HepG2 (cell line): ENCODE results near the gene CAMSAP2. TPM values are rescaled to one million over a fixed set of nuclear protein-coding genes. Genes with fewer than 3 reads are reported as not detected.

Experiments used
- ASH2L ChIP-seq: fragments of 300-600, 200-600 bp; sonication (generic); IDR thresholded peaks from 2 replicates; pipeline ENCODE4 v1.7.0; 2017; ENCODE audit warnings: low read depth, mild to moderate bottlenecking, moderate library complexity, mixed read lengths, low read length; ENCODE audit not compliant: insufficient read length
- CHD4 ChIP-seq: fragments of 200-600 bp; sonication (generic); IDR thresholded peaks from 2 replicates; pipeline ENCODE4 v1.7.0; 2017; ENCODE audit warnings: mild to moderate bottlenecking, low read length, borderline replicate concordance
- GABPB1 ChIP-seq: IDR thresholded peaks from 2 replicates; pipeline ENCODE4 v1.6.1; 2016; ENCODE audit warnings: mild to moderate bottlenecking, missing genetic modification reagents, moderate library complexity, missing compliant biosample characterization
- HIVEP1 ChIP-seq: sonication (generic); formaldehyde crosslinking; IDR thresholded peaks from 2 replicates; pipeline ENCODE4 v1.4.0; 2020; ENCODE audit warnings: mild to moderate bottlenecking, missing genetic modification reagents
- ISL2 ChIP-seq: sonication (generic); formaldehyde crosslinking; IDR thresholded peaks from 2 replicates; pipeline ENCODE4 v1.5.0; 2020; ENCODE audit warnings: missing genetic modification reagents
- MEF2D ChIP-seq: sonication (generic); formaldehyde crosslinking; IDR thresholded peaks from 2 replicates; pipeline ENCODE4 v1.5.1; 2020; ENCODE audit warnings: mild to moderate bottlenecking, missing genetic modification reagents
- MYC ChIP-seq: sonication (generic); formaldehyde crosslinking; IDR thresholded peaks from 2 replicates; pipeline ENCODE4 v1.9.0; 2021; ENCODE audit warnings: missing genetic modification reagents, borderline replicate concordance
- NBN ChIP-seq: fragments of 450-650 bp; conservative IDR thresholded peaks from 2 replicates; pipeline ENCODE4 v1.6.1; 2017
- REL ChIP-seq: sonication (generic); formaldehyde crosslinking; conservative IDR thresholded peaks from 2 replicates; pipeline ENCODE4 v1.8.0; 2022; ENCODE audit warnings: mild to moderate bottlenecking, missing genetic modification reagents, moderate library complexity
- RXRB ChIP-seq: IDR thresholded peaks from 2 replicates; pipeline ENCODE4 v1.6.1; 2016; ENCODE audit warnings: borderline replicate concordance, missing genetic modification reagents, missing compliant biosample characterization
- SMARCE1 ChIP-seq: fragments of 450-650 bp; IDR thresholded peaks from 2 replicates; pipeline ENCODE4 v1.6.1; 2017; ENCODE audit warnings: borderline replicate concordance
- TMF1 ChIP-seq: sonication (generic); formaldehyde crosslinking; IDR thresholded peaks from 2 replicates; pipeline ENCODE4 v1.8.1; 2022; ENCODE audit warnings: low read depth, missing genetic modification reagents
- TSC22D2 ChIP-seq: sonication (generic); formaldehyde crosslinking; IDR thresholded peaks from 2 replicates; pipeline ENCODE4 v1.5.1; 2020; ENCODE audit warnings: missing genetic modification reagents, mild to moderate bottlenecking, borderline replicate concordance
- YY1 ChIP-seq: IDR thresholded peaks from 2 replicates; pipeline ENCODE4 v1.6.1; 2011; ENCODE audit warnings: low read length, low read depth, moderate library complexity, mild to moderate bottlenecking; ENCODE audit not compliant: insufficient read depth, insufficient replicate concordance
- ZFY ChIP-seq: sonication (generic); formaldehyde crosslinking; IDR thresholded peaks from 2 replicates; pipeline ENCODE4 v1.4.0; 2020; ENCODE audit warnings: missing genetic modification reagents
- ZNF331 ChIP-seq: sonication (generic); formaldehyde crosslinking; IDR thresholded peaks from 2 replicates; pipeline ENCODE4 v1.4.0; 2020; ENCODE audit warnings: missing genetic modification reagents
- ZNF333 ChIP-seq: sonication (generic); formaldehyde crosslinking; IDR thresholded peaks from 2 replicates; pipeline ENCODE4 v1.4.0; 2020; ENCODE audit warnings: mild to moderate bottlenecking, missing genetic modification reagents, borderline replicate concordance
- ZNF549 ChIP-seq: sonication (generic); formaldehyde crosslinking; IDR thresholded peaks from 2 replicates; pipeline ENCODE4 v1.5.0; 2020; ENCODE audit warnings: missing genetic modification reagents
- ZNF652 ChIP-seq: IDR thresholded peaks from 2 replicates; pipeline ENCODE4 v1.6.1; 2016; ENCODE audit warnings: low read depth, borderline replicate concordance
- ZNF792 ChIP-seq: IDR thresholded peaks from 2 replicates; pipeline ENCODE4 v1.6.1; 2016
- ZSCAN21 ChIP-seq: sonication (generic); formaldehyde crosslinking; IDR thresholded peaks from 2 replicates; pipeline ENCODE4 v1.8.0; 2022; ENCODE audit warnings: mild to moderate bottlenecking, missing genetic modification reagents, moderate library complexity, borderline replicate concordance
- ZSCAN25 ChIP-seq: sonication (generic); formaldehyde crosslinking; IDR thresholded peaks from 2 replicates; pipeline ENCODE4 v1.8.0; 2022; ENCODE audit warnings: mild to moderate bottlenecking, missing genetic modification reagents
- ZSCAN29 ChIP-seq: sonication (generic); formaldehyde crosslinking; conservative IDR thresholded peaks from 2 replicates; pipeline ENCODE4 v1.4.0; 2020; ENCODE audit warnings: mild to moderate bottlenecking, missing genetic modification reagents
- polyA plus RNA-seq, 8 experiments: library from polyadenylated mRNA; depleted of rRNA in 3 of 8; stranded (reverse) in 7 of 8; unstranded in 1 of 8; fragments of >200 nt; fragmentation: Illumina TruSeq in 4 of 8; extraction: Trizol in 4 of 8; gene quantifications; 2 replicates each; pipeline versions ENCODE4 v1.2.1 to v1.2.3, GENCODE V29; 2011 to 2016; ENCODE audit warnings: low read depth in 4 of 8, missing spikeins in 1 of 8, mixed read lengths in 1 of 8; ENCODE audit not compliant: insufficient read depth in 1 of 8
- total RNA-seq, 5 experiments: library from RNA; depleted of rRNA; stranded (reverse); fragments of >200 nt; fragmentation: Illumina TruSeq; extraction: Trizol; gene quantifications; 2 replicates each; pipeline ENCODE4 v1.2.3, GENCODE V29; 2016; ENCODE audit warnings: low read depth in 1 of 5
- TF ChIP-seq, protein P1 (sequence below), 2 experiments: sonication (generic) in 1 of 2; formaldehyde crosslinking in 1 of 2; IDR thresholded peaks; 2 replicates each; pipeline versions ENCODE4 v1.6.1 to v1.9.0; 2014 to 2022; ENCODE audit warnings: antibody characterized with exemption in 1 of 2, borderline replicate concordance in 1 of 2, inconsistent platforms in 1 of 2, low read depth in 1 of 2, missing genetic modification reagents in 1 of 2
- TF ChIP-seq, protein P2 (sequence below): sonication (generic); formaldehyde crosslinking; IDR thresholded peaks from 2 replicates; pipeline ENCODE4 v1.5.0; 2020; ENCODE audit warnings: missing genetic modification reagents

CAMSAP2 gene
- total and polyA plus RNA-seq, 2 of the 13 experiments (the other 11 are each of a cell fraction or from before 2014, with no cell fraction given) = 3.4 to 8.2 TPM

DNA sequence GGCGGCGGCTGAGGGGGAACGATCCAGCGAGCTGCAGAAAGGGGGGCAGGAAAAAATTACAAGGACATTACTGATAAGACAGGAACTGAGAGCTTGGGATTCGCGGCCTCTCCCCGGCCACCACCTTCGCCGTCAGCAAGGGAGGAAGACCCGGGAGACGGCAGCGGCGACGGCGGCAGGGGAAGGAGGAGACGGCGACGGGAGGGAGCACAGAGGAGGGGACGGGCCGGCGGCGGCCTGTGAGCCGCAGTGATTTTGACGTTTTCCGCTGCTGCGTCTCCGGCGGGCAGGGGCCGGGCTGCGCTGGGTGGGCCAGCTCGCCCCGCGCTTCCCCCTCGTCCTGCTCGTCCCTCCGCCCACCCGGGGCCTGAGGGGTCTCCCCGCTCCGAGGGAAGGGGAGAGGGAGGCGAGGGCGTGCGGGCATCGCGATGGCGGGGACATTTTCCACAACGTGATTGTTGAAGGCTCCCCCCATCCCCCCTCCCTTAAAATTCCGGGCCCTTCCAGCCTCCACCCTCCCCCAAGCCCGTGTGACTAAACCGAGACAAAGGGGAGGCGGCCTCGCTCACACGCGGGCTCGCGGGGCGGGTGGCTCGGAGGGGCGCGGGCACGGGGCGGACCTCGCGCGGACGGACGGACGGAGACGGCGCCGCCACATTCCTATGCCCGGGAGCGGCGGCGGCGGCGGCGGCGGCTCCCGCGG, 407 bp downstream of the CAMSAP2 start (continued):
- TF ChIP-seq, protein P1, sequence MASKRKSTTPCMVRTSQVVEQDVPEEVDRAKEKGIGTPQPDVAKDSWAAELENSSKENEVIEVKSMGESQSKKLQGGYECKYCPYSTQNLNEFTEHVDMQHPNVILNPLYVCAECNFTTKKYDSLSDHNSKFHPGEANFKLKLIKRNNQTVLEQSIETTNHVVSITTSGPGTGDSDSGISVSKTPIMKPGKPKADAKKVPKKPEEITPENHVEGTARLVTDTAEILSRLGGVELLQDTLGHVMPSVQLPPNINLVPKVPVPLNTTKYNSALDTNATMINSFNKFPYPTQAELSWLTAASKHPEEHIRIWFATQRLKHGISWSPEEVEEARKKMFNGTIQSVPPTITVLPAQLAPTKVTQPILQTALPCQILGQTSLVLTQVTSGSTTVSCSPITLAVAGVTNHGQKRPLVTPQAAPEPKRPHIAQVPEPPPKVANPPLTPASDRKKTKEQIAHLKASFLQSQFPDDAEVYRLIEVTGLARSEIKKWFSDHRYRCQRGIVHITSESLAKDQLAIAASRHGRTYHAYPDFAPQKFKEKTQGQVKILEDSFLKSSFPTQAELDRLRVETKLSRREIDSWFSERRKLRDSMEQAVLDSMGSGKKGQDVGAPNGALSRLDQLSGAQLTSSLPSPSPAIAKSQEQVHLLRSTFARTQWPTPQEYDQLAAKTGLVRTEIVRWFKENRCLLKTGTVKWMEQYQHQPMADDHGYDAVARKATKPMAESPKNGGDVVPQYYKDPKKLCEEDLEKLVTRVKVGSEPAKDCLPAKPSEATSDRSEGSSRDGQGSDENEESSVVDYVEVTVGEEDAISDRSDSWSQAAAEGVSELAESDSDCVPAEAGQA (IDR thresholded peaks at IDR 0.05; ENCODE audit: low read depth) = no peak
- TF ChIP-seq, protein P1 (CRISPR knock-in tag; IDR thresholded peaks at IDR 0.05; ENCODE audit: borderline replicate concordance) = no peak
- peak; percentile 76; the same call in 1 of the 2 replicates for TF ChIP-seq GABPB1
- no peak for TF ChIP-seq ZNF792 (CRISPR knock-in tag)
- 0 out of 2 replicates have a peak, but pooled peaks have one; percentile 25 for TF ChIP-seq TMF1 (CRISPR knock-in tag)
- no peak for TF ChIP-seq ZNF333 (CRISPR knock-in tag)
- no peak for TF ChIP-seq MEF2D (CRISPR knock-in tag)
- peak; percentile 44; the same call in 1 of the 2 replicates for TF ChIP-seq HIVEP1
- TF ChIP-seq ASH2L = peak; percentile 91
- TF ChIP-seq ZSCAN25 = peak; percentile 91
- no peak for TF ChIP-seq RXRB (CRISPR knock-in tag)
- peak; percentile 2 for TF ChIP-seq YY1
- TF ChIP-seq ZNF331 (CRISPR knock-in tag) = no peak
- TF ChIP-seq ZFY (CRISPR knock-in tag) = peak; percentile 73; the same call in 1 of the 2 replicates
- TF ChIP-seq ZSCAN29 (CRISPR knock-in tag) = no peak
- TF ChIP-seq TSC22D2 (CRISPR knock-in tag) = no peak
- TF ChIP-seq NBN = no peak
- TF ChIP-seq ZSCAN21 (CRISPR knock-in tag) = peak; percentile 18; the same call in 1 of the 2 replicates
- TF ChIP-seq ZNF652 (CRISPR knock-in tag) = no peak
- TF ChIP-seq SMARCE1 = no peak
- TF ChIP-seq CHD4 = no peak
- TF ChIP-seq REL (CRISPR knock-in tag) = no peak
- TF ChIP-seq, protein P2, sequence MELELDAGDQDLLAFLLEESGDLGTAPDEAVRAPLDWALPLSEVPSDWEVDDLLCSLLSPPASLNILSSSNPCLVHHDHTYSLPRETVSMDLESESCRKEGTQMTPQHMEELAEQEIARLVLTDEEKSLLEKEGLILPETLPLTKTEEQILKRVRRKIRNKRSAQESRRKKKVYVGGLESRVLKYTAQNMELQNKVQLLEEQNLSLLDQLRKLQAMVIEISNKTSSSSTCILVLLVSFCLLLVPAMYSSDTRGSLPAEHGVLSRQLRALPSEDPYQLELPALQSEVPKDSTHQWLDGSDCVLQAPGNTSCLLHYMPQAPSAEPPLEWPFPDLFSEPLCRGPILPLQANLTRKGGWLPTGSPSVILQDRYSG (CRISPR knock-in tag) = no peak
- peak; percentile 50; the same call in 1 of the 2 replicates for TF ChIP-seq MYC
- TF ChIP-seq ZNF549 (CRISPR knock-in tag) = no peak
- TF ChIP-seq ISL2 (CRISPR knock-in tag) = peak; percentile 20; the same call in 1 of the 2 replicates
